Measurements from ENCODE around the gene EEFSEC.

Gene EEFSEC

GRCh38 chr3:128247666-128248409, 94.6 kb downstream of the EEFSEC start:
- DNase-seq, result no peak

GRCh38 chr3:128252083-128252482, 98.8 kb downstream of the EEFSEC start:
- DNase-seq, result no peak

- no peak for DNase-seq
Observed at GRCh38 chr3:128253150-128253549, 99.9 kb downstream of the EEFSEC start.

GRCh38 chr3:128254066-128254590, 100.8 kb downstream of the EEFSEC start:
- DNase-seq, result no peak

- no peak for DNase-seq
Observed at GRCh38 chr3:128254967-128255366, 101.7 kb downstream of the EEFSEC start.

- no peak for DNase-seq
Observed at GRCh38 chr3:128256131-128256530, 102.8 kb downstream of the EEFSEC start.

- DNase-seq, result no peak
Observed at GRCh38 chr3:128257632-128258031, 104.4 kb downstream of the EEFSEC start.

- DNase-seq, result no peak
Observed at GRCh38 chr3:128260275-128260674, 107.0 kb downstream of the EEFSEC start.

- no peak for DNase-seq
Observed at GRCh38 chr3:128262457-128262856, 109.2 kb downstream of the EEFSEC start.

- DNase-seq, result no peak
Observed at GRCh38 chr3:128263118-128263517, 109.8 kb downstream of the EEFSEC start.

- DNase-seq, result no peak
Observed at GRCh38 chr3:128263946-128264345, 110.7 kb downstream of the EEFSEC start.

- DNase-seq, result peak; percentile 14
Observed at GRCh38 chr3:128266453-128266852, 113.2 kb downstream of the EEFSEC start.

- DNase-seq, result no peak
Observed at GRCh38 chr3:128267541-128267940, 114.3 kb downstream of the EEFSEC start.

GRCh38 chr3:128269006-128269775, 115.9 kb downstream of the EEFSEC start:
- DNase-seq, result no peak

- DNase-seq, result no peak
Observed at GRCh38 chr3:128269796-128270195, 116.5 kb downstream of the EEFSEC start.

- no peak for DNase-seq
Observed at GRCh38 chr3:128270559-128271492, 117.5 kb downstream of the EEFSEC start.

GRCh38 chr3:128271536-128272332, 118.5 kb downstream of the EEFSEC start:
- no peak for DNase-seq

GRCh38 chr3:128273109-128273840, 120.0 kb downstream of the EEFSEC start:
- DNase-seq, result no peak

GRCh38 chr3:128273841-128274573, 120.7 kb downstream of the EEFSEC start:
- DNase-seq, result no peak

GRCh38 chr3:128274837-128275236, 121.6 kb downstream of the EEFSEC start:
- no peak for DNase-seq
